K562 (cell line): ENCODE data around the gene DDX20. TPM values are rescaled to one million over a fixed set of nuclear protein-coding genes. Genes with fewer than 3 reads are reported as not detected.

ENCODE experiments used
- CREB1 ChIP-seq, 2 experiments: sonication (generic) in 1 of 2; formaldehyde crosslinking in 1 of 2; IDR thresholded peaks; 2 replicates each; pipeline versions ENCODE4 v1.6.1 to v1.8.0; 2012 to 2022; ENCODE audit warnings: inconsistent platforms in 1 of 2, mild to moderate bottlenecking in 1 of 2, missing genetic modification reagents in 1 of 2, moderate library complexity in 1 of 2
- FOXA3 ChIP-seq, 2 experiments: fragments of 450-650 bp in 1 of 2; sonication (generic) in 1 of 2; formaldehyde crosslinking; IDR thresholded peaks in 1 of 2; conservative IDR thresholded peaks in 1 of 2; 2 replicates each; pipeline versions ENCODE4 v1.4.0 to v1.8.0; 2020 to 2022; ENCODE audit warnings: mild to moderate bottlenecking in 2 of 2, missing genetic modification reagents in 1 of 2
- FOXP1 ChIP-seq: sonication (generic); formaldehyde crosslinking; IDR thresholded peaks from 2 replicates; pipeline ENCODE4 v1.8.0; 2022; ENCODE audit warnings: mild to moderate bottlenecking, missing genetic modification reagents
- GABPB2 ChIP-seq: fragments of 250-450 bp; sonication (Bioruptor Pico); conservative IDR thresholded peaks from 2 replicates; pipeline ENCODE4 v1.5.1; 2021; ENCODE audit warnings: mild to moderate bottlenecking
- HMGN3 ChIP-seq: IDR thresholded peaks from 2 replicates; pipeline ENCODE4 v1.6.1; 2011; ENCODE audit warnings: borderline replicate concordance, low read depth, mild to moderate bottlenecking, mixed read lengths, low read length; ENCODE audit not compliant: insufficient read length; ENCODE audit errors: extremely low read depth
- MBD2 ChIP-seq: sonication (generic); IDR thresholded peaks from 2 replicates; pipeline ENCODE4 v1.6.1; 2016; ENCODE audit warnings: low read depth, borderline replicate concordance
- NR3C1 ChIP-seq: sonication (generic); formaldehyde crosslinking; IDR thresholded peaks from 2 replicates; pipeline ENCODE4 v1.8.1; 2022; ENCODE audit warnings: missing genetic modification reagents
- OTX1 ChIP-seq: fragments of 450-650 bp; formaldehyde crosslinking; IDR thresholded peaks from 2 replicates; pipeline ENCODE4 v1.4.0; 2022; ENCODE audit warnings: mild to moderate bottlenecking
- POLR2B ChIP-seq: fragments of 450-650 bp; IDR thresholded peaks from 2 replicates; pipeline ENCODE4 v1.6.1; 2018; ENCODE audit warnings: low read depth; ENCODE audit not compliant: partially characterized antibody
- SAP30 ChIP-seq: fragments of 200-600 bp; sonication (generic); IDR thresholded peaks from 2 replicates; pipeline ENCODE4 v1.6.1; 2012; ENCODE audit warnings: borderline replicate concordance, low read depth, mild to moderate bottlenecking, moderate library complexity, low read length, control low read depth, inconsistent platforms; ENCODE audit not compliant: insufficient read depth, poor library complexity, severe bottlenecking
- SIN3B ChIP-seq: fragments of 450-650 bp; IDR thresholded peaks from 2 replicates; pipeline ENCODE4 v1.6.1; 2017; ENCODE audit warnings: low read depth, mild to moderate bottlenecking, moderate library complexity
- STAT5B ChIP-seq: fragments of 250-450 bp; sonication (Bioruptor Pico); IDR thresholded peaks from 2 replicates; pipeline ENCODE4 v1.8.0; 2021; ENCODE audit warnings: mild to moderate bottlenecking, inconsistent platforms
- TOE1 ChIP-seq, 2 experiments: fragments of 450-650 bp in 1 of 2; sonication (generic) in 1 of 2; formaldehyde crosslinking in 1 of 2; IDR thresholded peaks; 2 replicates each; pipeline versions ENCODE4 v1.7.1 to v1.8.0; 2016 to 2022; ENCODE audit warnings: borderline replicate concordance in 2 of 2, mild to moderate bottlenecking in 2 of 2, antibody characterized with exemption in 1 of 2, inconsistent platforms in 1 of 2, low read depth in 1 of 2, missing genetic modification reagents in 1 of 2, moderate library complexity in 1 of 2
- ZNF124 ChIP-seq: sonication (generic); formaldehyde crosslinking; IDR thresholded peaks from 2 replicates; pipeline ENCODE4 v1.8.1; 2022; ENCODE audit warnings: missing genetic modification reagents
- ZNF224 ChIP-seq: sonication (generic); formaldehyde crosslinking; IDR thresholded peaks from 2 replicates; pipeline ENCODE4 v1.8.0; 2022; ENCODE audit warnings: mild to moderate bottlenecking, missing genetic modification reagents
- ZNF263 ChIP-seq: sonication (generic); formaldehyde crosslinking; IDR thresholded peaks from 2 replicates; pipeline ENCODE4 v1.8.0; 2022; ENCODE audit warnings: mild to moderate bottlenecking, missing genetic modification reagents, borderline replicate concordance
- ZSCAN32 ChIP-seq: fragments of 450-650 bp; formaldehyde crosslinking; IDR thresholded peaks from 2 replicates; pipeline ENCODE4 v1.4.0; 2020; ENCODE audit warnings: mild to moderate bottlenecking, moderate library complexity
- polyA plus RNA-seq, 8 experiments: library from polyadenylated mRNA; depleted of rRNA in 4 of 8; stranded (reverse) in 5 of 8; unstranded in 3 of 8; fragments of >200 nt; fragmentation: Nextera tagmentation in 2 of 8; fragmentation: Illumina TruSeq in 1 of 8; extraction: Ambion mirVana in 2 of 8; extraction: Trizol in 1 of 8; gene quantifications; 2 replicates each; pipeline versions ENCODE4 v1.2.1 to v1.2.3, GENCODE V29; 2011 to 2014; ENCODE audit warnings: inconsistent platforms in 1 of 8, missing spikeins in 1 of 8
- total RNA-seq, 7 experiments: library from RNA; depleted of rRNA in 6 of 7; stranded (reverse); fragments of >200 nt in 6 of 7; fragmentation: Illumina TruSeq in 2 of 7; extraction: Trizol in 2 of 7; gene quantifications; 2 replicates each; pipeline versions ENCODE4 v1.2.1 to v1.2.3, GENCODE V29; 2011 to 2021; ENCODE audit warnings: low replicate concordance in 1 of 7
- TF ChIP-seq, protein P1 (sequence below): fragments of 450-650 bp; IDR thresholded peaks from 2 replicates; pipeline ENCODE4 v1.6.1; 2016; ENCODE audit warnings: antibody characterized with exemption
- TF ChIP-seq, protein P2 (sequence below): sonication (generic); formaldehyde crosslinking; IDR thresholded peaks from 2 replicates; pipeline ENCODE4 v1.8.0; 2022; ENCODE audit warnings: missing genetic modification reagents, mild to moderate bottlenecking, moderate library complexity, borderline replicate concordance
- TF ChIP-seq, protein P3 (sequence below): sonication (generic); formaldehyde crosslinking; IDR thresholded peaks from 2 replicates; pipeline ENCODE4 v1.8.1; 2022; ENCODE audit warnings: missing genetic modification reagents

The DDX20 gene
- total and polyA plus RNA-seq, 9 of the 15 experiments (the other 6 are each of a cell fraction or from before 2014, with no cell fraction given), result 8.3 to 33.4 (median 24.5) TPM

DNA sequence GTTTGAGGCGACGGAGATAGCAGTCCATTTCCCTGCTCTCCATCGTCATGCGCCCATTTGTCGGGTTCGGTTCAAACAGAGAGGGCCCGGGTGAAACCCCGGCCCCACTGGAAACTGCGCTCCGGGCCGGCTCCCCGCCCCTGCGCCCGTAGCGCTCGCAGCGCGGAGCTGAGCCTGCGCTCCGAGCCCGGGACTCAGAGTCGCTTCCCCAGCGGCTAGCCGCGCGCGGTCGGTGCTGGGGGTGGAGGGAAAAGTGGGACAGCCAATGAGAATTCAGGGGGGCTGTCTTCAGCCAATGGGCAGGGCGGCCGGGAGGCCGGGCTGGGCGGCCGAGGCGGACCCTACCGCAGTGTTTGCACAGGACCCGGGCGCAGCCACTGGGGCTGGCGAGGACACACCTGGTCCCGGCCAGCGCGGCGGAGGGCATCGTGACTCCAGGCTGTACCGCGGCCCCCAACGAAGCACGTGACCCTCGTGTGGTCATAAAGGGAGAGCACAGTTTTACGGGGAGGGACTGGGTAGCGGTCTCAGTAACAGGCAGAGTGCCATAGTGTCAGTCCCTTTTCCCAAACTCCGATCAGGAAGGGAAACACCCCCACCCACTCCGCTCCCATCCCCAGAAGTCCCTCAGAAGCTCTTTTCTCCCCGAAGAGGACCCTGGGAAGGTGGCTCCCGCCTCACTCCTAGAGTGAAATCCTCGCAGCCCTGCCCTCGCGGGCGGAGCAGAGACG is 16.3 kb upstream of the DDX20 start, which contains the start of gene INKA2 (continued):
- TF ChIP-seq TOE1 (IDR thresholded peaks at IDR 0.05; ENCODE audit: borderline replicate concordance) (peak; percentile 94), TOE1 (CRISPR knock-in tag; IDR thresholded peaks at IDR 0.05; ENCODE audit: borderline replicate concordance, low read depth) (no peak), FOXA3 (CRISPR knock-in tag; conservative IDR thresholded peaks at IDR 0.05 in 1 of 2, IDR thresholded peaks at IDR 0.05 in 1 of 2) (peak; percentile 79 to 83), ZNF124 (CRISPR knock-in tag) (peak; percentile 84; the same call in 1 of the 2 replicates), MBD2 (peak; percentile 60), GABPB2 (CRISPR knock-in tag) (0 out of 2 replicates have a peak, but pooled peaks have one; percentile 60), ZNF263 (peak; percentile 68; the same call in 1 of the 2 replicates), SAP30 (peak; percentile 48), OTX1 (CRISPR knock-in tag) (no peak), FOXP1 (CRISPR knock-in tag) (peak; percentile 80; the same call in 1 of the 2 replicates), SIN3B (no peak), NR3C1 (peak; percentile 97), ZNF224 (CRISPR knock-in tag) (peak; percentile 78; the same call in 1 of the 2 replicates), STAT5B (CRISPR knock-in tag) (no peak), HMGN3 (peak; percentile 69), CREB1 (IDR thresholded peaks at IDR 0.05) (no peak), CREB1 (CRISPR knock-in tag; IDR thresholded peaks at IDR 0.05) (peak; percentile 53), ZSCAN32 (CRISPR knock-in tag) (no peak), POLR2B (no peak)
- TF ChIP-seq, protein P1, sequence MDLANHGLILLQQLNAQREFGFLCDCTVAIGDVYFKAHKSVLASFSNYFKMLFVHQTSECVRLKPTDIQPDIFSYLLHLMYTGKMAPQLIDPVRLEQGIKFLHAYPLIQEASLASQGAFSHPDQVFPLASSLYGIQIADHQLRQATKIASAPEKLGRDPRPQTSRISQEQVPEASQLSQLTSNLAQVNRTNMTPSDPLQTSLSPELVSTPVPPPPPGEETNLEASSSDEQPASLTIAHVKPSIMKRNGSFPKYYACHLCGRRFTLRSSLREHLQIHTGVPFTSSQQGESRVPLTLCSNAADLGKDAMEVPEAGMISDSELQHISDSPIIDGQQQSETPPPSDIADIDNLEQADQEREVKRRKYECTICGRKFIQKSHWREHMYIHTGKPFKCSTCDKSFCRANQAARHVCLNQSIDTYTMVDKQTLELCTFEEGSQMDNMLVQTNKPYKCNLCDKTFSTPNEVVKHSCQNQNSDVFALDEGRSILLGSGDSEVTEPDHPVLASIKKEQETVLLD, result no peak
- TF ChIP-seq, protein P2, sequence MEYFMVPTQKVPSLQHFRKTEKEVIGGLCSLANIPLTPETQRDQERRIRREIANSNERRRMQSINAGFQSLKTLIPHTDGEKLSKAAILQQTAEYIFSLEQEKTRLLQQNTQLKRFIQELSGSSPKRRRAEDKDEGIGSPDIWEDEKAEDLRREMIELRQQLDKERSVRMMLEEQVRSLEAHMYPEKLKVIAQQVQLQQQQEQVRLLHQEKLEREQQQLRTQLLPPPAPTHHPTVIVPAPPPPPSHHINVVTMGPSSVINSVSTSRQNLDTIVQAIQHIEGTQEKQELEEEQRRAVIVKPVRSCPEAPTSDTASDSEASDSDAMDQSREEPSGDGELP (CRISPR knock-in tag), result peak; percentile 76
- TF ChIP-seq, protein P3, sequence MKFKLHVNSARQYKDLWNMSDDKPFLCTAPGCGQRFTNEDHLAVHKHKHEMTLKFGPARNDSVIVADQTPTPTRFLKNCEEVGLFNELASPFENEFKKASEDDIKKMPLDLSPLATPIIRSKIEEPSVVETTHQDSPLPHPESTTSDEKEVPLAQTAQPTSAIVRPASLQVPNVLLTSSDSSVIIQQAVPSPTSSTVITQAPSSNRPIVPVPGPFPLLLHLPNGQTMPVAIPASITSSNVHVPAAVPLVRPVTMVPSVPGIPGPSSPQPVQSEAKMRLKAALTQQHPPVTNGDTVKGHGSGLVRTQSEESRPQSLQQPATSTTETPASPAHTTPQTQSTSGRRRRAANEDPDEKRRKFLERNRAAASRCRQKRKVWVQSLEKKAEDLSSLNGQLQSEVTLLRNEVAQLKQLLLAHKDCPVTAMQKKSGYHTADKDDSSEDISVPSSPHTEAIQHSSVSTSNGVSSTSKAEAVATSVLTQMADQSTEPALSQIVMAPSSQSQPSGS (CRISPR knock-in tag), result 0 out of 2 replicates have a peak, but pooled peaks have one; percentile 72
